Thymus (tissue), 11 donors: ENCODE data around the gene IDE. TPM values are rescaled to one million over a fixed set of nuclear protein-coding genes. Genes with fewer than 3 reads are reported as not detected.
"Not testable (repeated sequence)": the region's sequence is repeated elsewhere in the genome, so short reads cannot be mapped to it uniquely, and the experiment has no call there.

Source experiments
- DNase-seq, 9 donors: peaks; one replicate each; pipeline ENCODE4 v3.0.0-alpha.2; 2013; ENCODE audit warnings: low spot score in 9 of 9, low read depth in 6 of 9, missing footprints in 1 of 9
- H3K27ac ChIP-seq, 2 donors: one replicate each; pipeline ENCODE4 v1.5.1; 2013; ENCODE audit warnings: control low read depth in 1 of 2, low read depth in 1 of 2, low read length in 1 of 2, mild to moderate bottlenecking in 1 of 2, moderate library complexity in 1 of 2
- H3K27me3 ChIP-seq, 2 donors: one replicate each; pipeline ENCODE4 v1.5.1; 2013; ENCODE audit warnings: low read length in 1 of 2; ENCODE audit not compliant: control insufficient read depth in 2 of 2, insufficient read depth in 1 of 2
- H3K36me3 ChIP-seq, 2 donors: one replicate each; pipeline ENCODE4 v1.5.1; 2013; ENCODE audit warnings: low read length in 1 of 2, mild to moderate bottlenecking in 1 of 2, moderate library complexity in 1 of 2; ENCODE audit not compliant: control insufficient read depth in 2 of 2, insufficient read depth in 2 of 2
- H3K4me1 ChIP-seq, 2 donors: one replicate each; pipeline ENCODE4 v1.5.1; 2013; ENCODE audit warnings: low read length in 2 of 2; ENCODE audit not compliant: control insufficient read depth in 2 of 2, insufficient read depth in 2 of 2
- H3K4me3 ChIP-seq, 2 donors: one replicate each; pipeline ENCODE4 v1.5.1; 2013; ENCODE audit warnings: low read length in 2 of 2, control low read depth in 1 of 2, mild to moderate bottlenecking in 1 of 2
- H3K9me3 ChIP-seq, 2 donors: one replicate each; pipeline ENCODE4 v1.5.1; 2013; ENCODE audit warnings: low read length in 1 of 2, mild to moderate bottlenecking in 1 of 2; ENCODE audit not compliant: control insufficient read depth in 2 of 2, insufficient read depth in 1 of 2
- WGBS: extraction: QIAGEN DNeasy Blood & Tissue Kit; methylation state at CpG from one replicate; pipeline ENCODE4 v1.1.7; 2013; 5-methylcytosine and 5-hydroxymethylcytosine counted together
- polyA plus RNA-seq: library from polyadenylated mRNA; stranded (reverse); fragments of 200-250 nt; gene quantifications from one replicate; pipeline ENCODE4 v1.2.3, GENCODE V29; 2013
- total RNA-seq: library from RNA; stranded (reverse); fragments of 120-200 nt; gene quantifications from one replicate; pipeline ENCODE4 v1.2.4, GENCODE V29; 2013
- donor health status: healthy.

The IDE gene
- total and polyA plus RNA-seq, 2 donors, result 14.8 to 15.9 TPM

- Histone ChIP-seq H3K4me3 (no peak overlapping the region), H3K4me1 (no peaks in the 10 kb centered on the region), H3K9me3 (no peaks in the 10 kb centered on the region), H3K27me3 (no peaks in the 10 kb centered on the region), H3K36me3 (no peaks in the 10 kb centered on the region), H3K27ac (no peak overlapping the region)
- no peak for DNase-seq
- WGBS, result 96% methylated on average over 2 of the region's 2 CpGs
Measured at GRCh38 chr10:92410501-92410900, 163.4 kb downstream of the IDE start.

- no peaks in the 10 kb centered on the region for H3K27me3 ChIP-seq
- DNase-seq, result no peak
- H3K4me1 ChIP-seq, result no peaks in the 10 kb centered on the region
- WGBS, result over 99% methylated on average over 3 of the region's 3 CpGs
- no peaks in the 10 kb centered on the region for H3K9me3 ChIP-seq
- H3K36me3 ChIP-seq, result no peaks in the 10 kb centered on the region
- H3K27ac ChIP-seq, result no peak overlapping the region
- no peak overlapping the region for H3K4me3 ChIP-seq
Measured at GRCh38 chr10:92408017-92408361, 165.9 kb downstream of the IDE start.

GRCh38 chr10:92407305-92408016, 166.4 kb downstream of the IDE start:
- Histone ChIP-seq H3K27me3 (no peaks in the 10 kb centered on the region), H3K9me3 (no peaks in the 10 kb centered on the region), H3K4me3 (no peak overlapping the region), H3K36me3 (no peaks in the 10 kb centered on the region), H3K4me1 (no peaks in the 10 kb centered on the region), H3K27ac (no peak overlapping the region)
- no peak for DNase-seq
- 92% methylated on average over 9 of the region's 9 CpGs for WGBS

- Histone ChIP-seq H3K27ac (no peak overlapping the region), H3K9me3 (no peaks in the 10 kb centered on the region), H3K36me3 (no peaks in the 10 kb centered on the region), H3K4me3 (no peak overlapping the region), H3K27me3 (no peaks in the 10 kb centered on the region), H3K4me1 (no peaks in the 10 kb centered on the region)
- 88% methylated on average over 6 of the region's 6 CpGs for WGBS
- no peak for DNase-seq
Measured at GRCh38 chr10:92405419-92405924, 168.4 kb downstream of the IDE start.

GRCh38 chr10:92404612-92405418, 169.1 kb downstream of the IDE start:
- Histone ChIP-seq H3K36me3 (no peaks in the 10 kb centered on the region), H3K4me3 (no peak overlapping the region), H3K27ac (no peak overlapping the region), H3K27me3 (no peaks in the 10 kb centered on the region), H3K9me3 (no peaks in the 10 kb centered on the region), H3K4me1 (no peaks in the 10 kb centered on the region)
- WGBS, result 88% methylated on average over 10 of the region's 10 CpGs
- no peak for DNase-seq

- H3K4me3 ChIP-seq, H3K27ac ChIP-seq, H3K9me3 ChIP-seq, H3K27me3 ChIP-seq, H3K4me1 ChIP-seq, DNase-seq, H3K36me3 ChIP-seq: not testable (repeated sequence)
- 96% methylated on average over 5 of the region's 5 CpGs for WGBS
Measured at GRCh38 chr10:92402234-92402633, 171.7 kb downstream of the IDE start.

Other genes starting within 250 kb of the IDE start
- gene KIF11, start 19.0 kb upstream of the IDE start, total RNA-seq, result 39.9 TPM
- gene KIF11, start 19.0 kb upstream of the IDE start, polyA plus RNA-seq, result 4.6 TPM
- 3.0 TPM for gene HHEX, start 115.9 kb upstream of the IDE start, total RNA-seq
- gene HHEX, start 115.9 kb upstream of the IDE start, polyA plus RNA-seq, result 13.5 TPM